Measurements from ENCODE around the gene AKAP11. TPM values are rescaled to one million over a fixed set of nuclear protein-coding genes. Genes with fewer than 3 reads are reported as not detected.
"Not testable (repeated sequence)": the region's sequence is repeated elsewhere in the genome, so short reads cannot be mapped to it uniquely, and the experiment has no call there.

Gene AKAP11
- 10 to 100 TPM; 20.8 to 36.1 TPM for total RNA-seq

- Histone ChIP-seq H3K4me1 (replicated peaks) (no peaks in the 10 kb centered on the region), H3K4me3 (peak within 1 kb of the TSS; percentile 81 to 91), H3K27me3 (replicated peaks; ENCODE audit: insufficient read depth) (no peaks in the 10 kb centered on the region), H3K9me3 (no peaks in the 10 kb centered on the region), H3K27ac (peak within 1 kb of the TSS; percentile 82 to 87), H3K36me3 (no peaks in the 10 kb centered on the region)
- peak; percentile 26 for DNase-seq (ENCODE audit: low spot score)
- intact Hi-C loops (cut with DNase I), result no loop called here
- TF ChIP-seq CTCF (IDR thresholded peaks at IDR 0.05) (no peak), POLR2AphosphoS5 (IDR thresholded peaks at IDR 0.05) (no peak), POLR2A (IDR thresholded peaks at IDR 0.05) (peak; percentile 10)
- WGBS, result under 1% methylated on average over 29 of the region's 59 CpGs
Measured at GRCh38 chr13:42272115-42272803, at the start of gene AKAP11. AKAP11 (plus strand) TSS chr13:42272152; CDS start chr13:42286349, 14,197 bp downstream.

GRCh38 chr13:42223681-42224080 is 48.3 kb upstream of the AKAP11 start:
- Histone ChIP-seq H3K9me3 (no peaks in the 10 kb centered on the region), H3K4me1 (replicated peaks) (no peaks in the 10 kb centered on the region), H3K4me3 (no peak overlapping the region), H3K27ac (no peak overlapping the region), H3K36me3 (no peaks in the 10 kb centered on the region), H3K27me3 (replicated peaks; ENCODE audit: insufficient read depth) (no peaks in the 10 kb centered on the region)
- intact Hi-C loops (cut with DNase I), result no loop called here
- TF ChIP-seq CTCF (IDR thresholded peaks at IDR 0.05), result no peak
- TF ChIP-seq POLR2AphosphoS5 (IDR thresholded peaks at IDR 0.05), result no peak
- TF ChIP-seq POLR2A (IDR thresholded peaks at IDR 0.05), result no peak
- DNase-seq (ENCODE audit: low spot score), result no peak
- WGBS, result 99% methylated on average over 4 of the region's 4 CpGs

- intact Hi-C loops (cut with DNase I), result no loop called here
- Histone ChIP-seq H3K36me3 (no peaks in the 10 kb centered on the region), H3K4me1 (replicated peaks) (no peaks in the 10 kb centered on the region), H3K27me3 (replicated peaks; ENCODE audit: insufficient read depth) (no peaks in the 10 kb centered on the region), H3K9me3 (no peaks in the 10 kb centered on the region), H3K4me3 (no peak overlapping the region), H3K27ac (no peak overlapping the region)
- TF ChIP-seq POLR2A (IDR thresholded peaks at IDR 0.05) (no peak), POLR2AphosphoS5 (IDR thresholded peaks at IDR 0.05) (no peak), CTCF (IDR thresholded peaks at IDR 0.05) (no peak)
- no peak for DNase-seq (ENCODE audit: low spot score)
- 100% methylated on average over 2 of the region's 2 CpGs for WGBS
Measured at GRCh38 chr13:42225051-42225450, 46.9 kb upstream of the AKAP11 start.

- H3K27ac ChIP-seq; intact Hi-C loops (cut with DNase I); H3K4me1 ChIP-seq (replicated peaks); H3K4me3 ChIP-seq; DNase-seq (ENCODE audit: low spot score); H3K36me3 ChIP-seq; H3K27me3 ChIP-seq (replicated peaks; ENCODE audit: insufficient read depth); H3K9me3 ChIP-seq: not testable (repeated sequence)
- WGBS, result 92% methylated on average over 5 of the region's 5 CpGs
Measured at GRCh38 chr13:42226759-42227158, 45.2 kb upstream of the AKAP11 start.

GRCh38 chr13:42228527-42228926 is 43.4 kb upstream of the AKAP11 start:
- no peaks in the 10 kb centered on the region for H3K27me3 ChIP-seq (replicated peaks; ENCODE audit: insufficient read depth)
- no peak for DNase-seq (ENCODE audit: low spot score)
- H3K4me3 ChIP-seq, result no peak overlapping the region
- no peaks in the 10 kb centered on the region for H3K36me3 ChIP-seq
- no peaks in the 10 kb centered on the region for H3K9me3 ChIP-seq
- H3K27ac ChIP-seq, result no peak overlapping the region
- TF ChIP-seq POLR2AphosphoS5 (IDR thresholded peaks at IDR 0.05) (no peak), CTCF (IDR thresholded peaks at IDR 0.05) (no peak), POLR2A (IDR thresholded peaks at IDR 0.05) (no peak)
- no peaks in the 10 kb centered on the region for H3K4me1 ChIP-seq (replicated peaks)
- 96% methylated on average over 1 of the region's 1 CpG for WGBS
- intact Hi-C loops (cut with DNase I), result no loop called here
